Nephron (organoid): ENCODE data around the gene ZRSR2.

Experiments
- H3K27ac Mint-ChIP-seq, 3 experiments: 2 replicates each; pipeline ENCODE4 v1.8.0; 2020; ENCODE audit warnings: mixed read lengths in 3 of 3, mild to moderate bottlenecking in 2 of 3, moderate library complexity in 1 of 3
- H3K27me3 Mint-ChIP-seq: 2 replicates; pipeline ENCODE4 v1.8.0; 2021; ENCODE audit warnings: low read depth, mild to moderate bottlenecking, moderate library complexity, mixed read lengths
- H3K36me3 Mint-ChIP-seq: 2 replicates; pipeline ENCODE4 v1.8.0; 2020; ENCODE audit warnings: low read depth, mixed read lengths
- H3K4me1 Mint-ChIP-seq: 2 replicates; pipeline ENCODE4 v1.8.0; 2020; ENCODE audit warnings: mixed read lengths
- H3K4me3 Mint-ChIP-seq, 3 experiments: 2 replicates each; pipeline ENCODE4 v1.8.0; 2020; ENCODE audit warnings: mild to moderate bottlenecking in 3 of 3, mixed read lengths in 3 of 3, moderate library complexity in 2 of 3
- H3K9me3 Mint-ChIP-seq: 2 replicates; pipeline ENCODE4 v1.8.0; 2020; ENCODE audit warnings: mixed read lengths
- CTCF ChIP-seq, 3 experiments: fragments of 200-600 bp; sonication (generic); IDR thresholded peaks; one replicate each; pipeline ENCODE4 v1.5.0; 2021; ENCODE audit warnings: antibody characterized with exemption in 3 of 3; ENCODE audit not compliant: unreplicated experiment in 3 of 3

The ZRSR2 gene

GRCh38 chrX:15866147-15866546 lies 75.9 kb downstream of the ZRSR2 start:
- H3K4me1 Mint-ChIP-seq, result no peaks in the 10 kb centered on the region
- H3K27me3 Mint-ChIP-seq, result peaks cover 4% of the 10 kb centered on the region
- TF ChIP-seq CTCF (IDR thresholded peaks at IDR 0.05; ENCODE audit: unreplicated experiment in 3 of 3), result no peak
- H3K9me3 Mint-ChIP-seq, result no peaks in the 10 kb centered on the region
- no peak overlapping the region for H3K4me3 Mint-ChIP-seq
- H3K27ac Mint-ChIP-seq, result no peak overlapping the region
- no peaks in the 10 kb centered on the region for H3K36me3 Mint-ChIP-seq

- no peaks in the 10 kb centered on the region for H3K9me3 Mint-ChIP-seq
Observed at GRCh38 chrX:15869695-15870094, 79.4 kb downstream of the ZRSR2 start.

GRCh38 chrX:15870310-15870709 lies 80.0 kb downstream of the ZRSR2 start:
- Mint-ChIP-seq H3K4me3 (no peak overlapping the region), H3K36me3 (no peaks in the 10 kb centered on the region)

More at GRCh38 chrX:15869695-15870094, 79.4 kb downstream of the ZRSR2 start:
- H3K27ac Mint-ChIP-seq, result no peak overlapping the region
- H3K27me3 Mint-ChIP-seq, result no peaks in the 10 kb centered on the region
- H3K4me3 Mint-ChIP-seq, result no peak overlapping the region
- peaks cover 8% of the 10 kb centered on the region for H3K4me1 Mint-ChIP-seq
- TF ChIP-seq CTCF (IDR thresholded peaks at IDR 0.05; ENCODE audit: unreplicated experiment in 3 of 3), result no peak
- H3K36me3 Mint-ChIP-seq, result no peaks in the 10 kb centered on the region

More at GRCh38 chrX:15870310-15870709, 80.0 kb downstream of the ZRSR2 start:
- Mint-ChIP-seq H3K9me3 (no peaks in the 10 kb centered on the region), H3K27me3 (no peaks in the 10 kb centered on the region), H3K27ac (no peak overlapping the region), H3K4me1 (peaks cover 13% of the 10 kb centered on the region)
- no peak for TF ChIP-seq CTCF (IDR thresholded peaks at IDR 0.05; ENCODE audit: unreplicated experiment in 3 of 3)
